Measurements from ENCODE around the gene DAAM2.

The DAAM2 gene

DNA sequence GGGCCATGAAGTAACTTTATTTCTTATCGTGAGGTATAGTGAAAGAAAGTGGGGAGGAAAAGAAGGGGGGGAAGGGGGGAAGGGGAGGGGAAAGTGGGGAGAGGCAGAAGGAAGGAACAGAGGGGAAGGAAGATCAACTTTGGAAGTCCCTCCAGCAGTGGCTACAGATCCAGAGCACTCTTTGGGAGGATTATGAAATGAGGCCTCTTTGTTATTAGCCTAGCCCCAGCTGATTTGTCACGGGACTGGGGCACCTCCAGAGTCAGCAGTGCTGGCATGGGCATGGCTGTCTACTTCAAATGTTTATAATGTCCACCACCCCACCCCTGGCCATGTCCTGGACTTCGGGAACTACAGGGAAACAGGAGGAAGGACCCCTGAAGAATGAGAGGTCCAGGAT, 134.5 kb downstream of the DAAM2 start:
- DNase-seq: no peak

DNA sequence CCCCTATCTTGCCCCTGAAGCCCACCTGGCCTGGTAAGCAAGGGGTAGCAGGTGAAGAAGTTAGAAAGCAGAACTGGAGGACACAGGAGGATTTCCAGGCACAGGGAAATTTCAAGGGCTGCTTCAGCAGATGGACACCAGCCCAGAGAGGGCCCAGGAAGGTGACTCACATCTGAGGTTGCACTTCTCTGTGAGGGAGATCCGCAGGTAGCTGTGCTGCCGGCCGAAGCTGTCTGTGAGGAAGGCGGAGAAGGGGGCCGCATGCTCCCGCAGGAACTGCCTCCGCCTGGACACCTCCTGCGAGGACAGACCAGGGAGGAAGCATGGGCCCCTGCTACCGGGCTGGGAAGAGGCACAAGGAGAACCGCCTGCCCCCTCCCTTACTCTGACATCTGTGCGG, 135.0 kb downstream of the DAAM2 start:
- DNase-seq: no peak

More for the DNA sequence above, 134.5 kb downstream of the DAAM2 start:
- TF ChIP-seq GATA1 (IDR thresholded peaks at IDR 0.05; ENCODE audit: low read depth, low read length) (no peak), POLR2A (IDR thresholded peaks at IDR 0.05; ENCODE audit: low read length) (no peak)

DNA sequence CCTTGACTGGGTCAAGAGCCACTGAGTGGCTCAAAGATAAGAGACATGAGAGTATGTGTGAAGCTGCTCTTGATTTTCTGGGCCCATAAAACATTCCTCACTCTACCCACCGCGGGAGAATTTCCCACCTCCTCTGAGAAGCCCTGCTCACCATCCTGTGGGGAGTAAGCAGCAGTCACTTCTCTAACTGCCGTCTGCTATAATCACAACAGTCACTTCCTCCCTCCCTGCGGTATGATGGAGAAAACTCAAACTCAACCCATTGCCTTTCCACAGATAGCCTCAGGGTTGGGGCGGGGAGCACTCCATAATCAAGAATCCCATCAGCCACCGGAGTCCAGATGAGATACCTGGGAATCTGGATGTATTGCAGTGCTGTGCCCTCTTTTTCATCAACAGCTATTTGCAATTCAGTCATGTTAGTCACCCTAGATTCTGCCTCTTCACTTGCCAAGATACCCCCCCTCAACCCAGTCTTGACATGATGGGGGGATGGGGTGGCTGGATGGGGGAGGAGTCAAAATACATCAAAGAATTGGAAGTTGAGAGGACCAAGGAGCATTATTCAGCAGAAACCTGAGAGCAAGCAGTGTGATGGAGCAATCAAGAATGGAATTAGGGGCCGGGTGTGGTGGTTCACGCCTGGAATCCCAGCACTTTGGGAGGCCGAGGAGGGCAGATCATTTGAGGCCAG, 137.0 kb downstream of the DAAM2 start:
- no peak for DNase-seq
- TF ChIP-seq POLR2A (IDR thresholded peaks at IDR 0.05; ENCODE audit: low read length) (no peak), GATA1 (IDR thresholded peaks at IDR 0.05; ENCODE audit: low read depth, low read length) (no peak)

More for the DNA sequence above, 135.0 kb downstream of the DAAM2 start:
- TF ChIP-seq POLR2A (IDR thresholded peaks at IDR 0.05; ENCODE audit: low read length): no peak
- no peak for TF ChIP-seq GATA1 (IDR thresholded peaks at IDR 0.05; ENCODE audit: low read depth, low read length)

- no peak for TF ChIP-seq POLR2A (IDR thresholded peaks at IDR 0.05; ENCODE audit: low read length)
- TF ChIP-seq GATA1 (IDR thresholded peaks at IDR 0.05; ENCODE audit: low read depth, low read length): no peak
- no peak for DNase-seq
Measured at GRCh38 chr6:39929733-39930461, 137.7 kb downstream of the DAAM2 start.

DNA sequence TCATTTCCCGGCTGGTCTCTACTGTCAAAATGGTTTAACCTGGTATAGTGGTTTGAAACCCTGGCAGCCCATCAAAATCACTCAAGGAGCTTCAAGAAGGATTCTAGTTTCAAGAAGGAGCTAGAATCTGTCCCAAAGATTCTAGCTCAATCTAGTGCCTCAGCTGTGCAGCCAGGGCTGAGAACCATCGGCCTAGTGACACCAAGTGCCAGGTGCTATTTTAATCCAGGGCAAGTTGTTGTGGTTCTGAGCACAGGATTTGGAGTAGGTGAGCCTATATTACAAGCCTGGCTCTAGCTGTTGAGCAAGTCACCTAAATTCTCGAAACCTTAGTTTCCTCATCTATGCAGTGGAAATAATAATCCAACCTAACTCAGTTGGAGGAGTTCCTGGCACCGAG, 138.4 kb downstream of the DAAM2 start:
- TF ChIP-seq GATA1 (IDR thresholded peaks at IDR 0.05; ENCODE audit: low read depth, low read length): no peak
- TF ChIP-seq POLR2A (IDR thresholded peaks at IDR 0.05; ENCODE audit: low read length): no peak
- no peak for DNase-seq

GRCh38 chr6:39931607-39932006, 139.4 kb downstream of the DAAM2 start:
- no peak for DNase-seq
- TF ChIP-seq GATA1 (IDR thresholded peaks at IDR 0.05; ENCODE audit: low read depth, low read length) (no peak), POLR2A (IDR thresholded peaks at IDR 0.05; ENCODE audit: low read length) (no peak)

GRCh38 chr6:39932386-39932910, 140.3 kb downstream of the DAAM2 start:
- DNase-seq: no peak
- TF ChIP-seq GATA1 (IDR thresholded peaks at IDR 0.05; ENCODE audit: low read depth, low read length) (no peak), POLR2A (IDR thresholded peaks at IDR 0.05; ENCODE audit: low read length) (no peak)

GRCh38 chr6:39933669-39934130, 141.5 kb downstream of the DAAM2 start:
- TF ChIP-seq POLR2A (IDR thresholded peaks at IDR 0.05; ENCODE audit: low read length) (no peak), GATA1 (IDR thresholded peaks at IDR 0.05; ENCODE audit: low read depth, low read length) (no peak)

DNA sequence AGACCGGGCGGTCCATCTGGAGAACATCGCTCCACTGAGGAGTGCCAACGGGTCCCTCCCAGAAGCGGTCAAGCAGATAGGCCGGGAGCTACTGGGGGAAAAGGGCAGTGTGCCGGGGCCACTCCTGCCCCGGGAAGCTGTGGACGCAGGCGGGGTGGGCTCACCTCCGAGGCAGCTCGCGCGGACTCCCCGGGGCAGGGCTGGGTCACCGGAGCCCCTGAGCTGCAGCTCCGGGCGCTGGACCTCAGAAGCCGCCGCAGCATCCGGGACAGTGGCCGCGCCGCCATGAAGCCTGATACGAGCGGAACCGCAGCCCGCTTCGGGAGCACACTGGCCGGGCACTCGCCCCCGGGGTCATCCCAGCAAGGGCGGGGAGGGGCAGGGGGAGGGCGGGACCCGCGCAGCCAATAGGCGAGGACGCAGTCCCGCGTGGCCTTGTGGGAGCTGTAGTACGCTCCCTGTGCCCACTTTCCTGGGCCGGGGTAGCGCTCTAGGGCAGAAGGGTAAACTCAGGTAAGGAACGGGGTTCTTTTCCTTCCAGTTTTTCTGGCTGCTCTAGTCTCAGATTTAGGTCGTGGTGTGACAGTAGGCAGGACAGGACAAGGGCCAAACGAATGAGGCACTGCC, 142.1 kb downstream of the DAAM2 start, which contains the start of gene MOCS1:
Gene MOCS1 (minus strand): TSS at position 332 of the 627 bp plus-strand sequence. CDS start 45 bp downstream, at position 287.
- peak in 1 of 2 experiments; percentile 1 for DNase-seq
- no peak for TF ChIP-seq GATA1 (IDR thresholded peaks at IDR 0.05; ENCODE audit: low read depth, low read length)
- TF ChIP-seq POLR2A (IDR thresholded peaks at IDR 0.05; ENCODE audit: low read length): no peak

More at GRCh38 chr6:39933669-39934130, 141.5 kb downstream of the DAAM2 start:
- no peak for DNase-seq

GRCh38 chr6:39935241-39935640, 143.1 kb downstream of the DAAM2 start:
- DNase-seq: no peak
- TF ChIP-seq POLR2A (IDR thresholded peaks at IDR 0.05; ENCODE audit: low read length) (no peak), GATA1 (IDR thresholded peaks at IDR 0.05; ENCODE audit: low read depth, low read length) (no peak)

DNA sequence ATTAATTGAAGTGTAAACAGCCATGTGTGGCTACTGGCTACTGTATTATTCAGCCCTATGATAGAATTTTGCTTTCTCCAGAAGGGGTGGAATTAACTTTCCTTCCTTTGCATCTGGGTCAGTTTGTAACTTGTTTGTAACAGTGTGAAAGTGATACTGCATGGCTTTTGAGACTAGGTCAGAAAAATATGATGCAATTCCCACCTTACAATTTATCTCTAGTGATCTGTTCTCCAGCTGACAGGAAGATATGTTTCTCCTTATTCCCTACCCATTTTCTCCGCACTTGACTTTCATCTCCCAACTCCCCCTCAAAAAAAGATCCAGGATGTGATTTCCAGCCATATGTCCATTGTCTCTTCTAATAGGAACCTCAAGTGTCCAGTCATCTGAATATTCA, 144.7 kb downstream of the DAAM2 start:
- TF ChIP-seq GATA1 (IDR thresholded peaks at IDR 0.05; ENCODE audit: low read depth, low read length) (no peak), POLR2A (IDR thresholded peaks at IDR 0.05; ENCODE audit: low read length) (no peak)
- no peak for DNase-seq

- DNase-seq: no peak
- TF ChIP-seq GATA1 (IDR thresholded peaks at IDR 0.05; ENCODE audit: low read depth, low read length) (no peak), POLR2A (IDR thresholded peaks at IDR 0.05; ENCODE audit: low read length) (no peak)
Measured at GRCh38 chr6:39937686-39938333, 145.6 kb downstream of the DAAM2 start.
